ENCODE measurements around the gene OBP2A. TPM values are rescaled to one million over a fixed set of nuclear protein-coding genes. Genes with fewer than 3 reads are reported as not detected.
"Not testable (repeated sequence)": the region's sequence is repeated elsewhere in the genome, so short reads cannot be mapped to it uniquely, and the experiment has no call there.

The OBP2A gene
- total RNA-seq, 2 experiments from 2014 or later, result not detected

- CTCF ChIA-PET, POLR2A ChIA-PET: not testable (repeated sequence)
These were observed 3.8 kb downstream of the OBP2A start for GRCh38 chr9:135549478-135550343.

- ChIA-PET POLR2A (no interaction called here), CTCF (no interaction called here)
These were observed 4.5 kb downstream of the OBP2A start for GRCh38 chr9:135550344-135550918.

GRCh38 chr9:135551031-135551430, 5.1 kb downstream of the OBP2A start:
- CTCF ChIA-PET, result no interaction called here
- POLR2A ChIA-PET, result no interaction called here

GRCh38 chr9:135551456-135551855, 5.5 kb downstream of the OBP2A start:
- CTCF ChIA-PET, result no interaction called here
- POLR2A ChIA-PET, result no interaction called here

- ChIA-PET CTCF (no interaction called here), POLR2A (no interaction called here)
These were observed 6.2 kb downstream of the OBP2A start for GRCh38 chr9:135552021-135552697.

GRCh38 chr9:135552698-135553171, 6.8 kb downstream of the OBP2A start:
- ChIA-PET CTCF (no interaction called here), POLR2A (no interaction called here)

- ChIA-PET POLR2A (no interaction called here), CTCF (no interaction called here)
These were observed 8.8 kb downstream of the OBP2A start for GRCh38 chr9:135554718-135555117.

GRCh38 chr9:135555203-135555602, 9.3 kb downstream of the OBP2A start:
- ChIA-PET POLR2A (no interaction called here), CTCF (no interaction called here)

- CTCF ChIA-PET, result no interaction called here
These were observed 10.0 kb downstream of the OBP2A start for GRCh38 chr9:135555910-135556309.

GRCh38 chr9:135559606-135560005, 13.7 kb downstream of the OBP2A start:
- POLR2A ChIA-PET, result no interaction called here
- CTCF ChIA-PET, result no interaction called here

More at GRCh38 chr9:135555910-135556309, 10.0 kb downstream of the OBP2A start:
- POLR2A ChIA-PET, result no interaction called here

- ChIA-PET POLR2A (no interaction called here), CTCF (no interaction called here)
These were observed 15.7 kb downstream of the OBP2A start, which contains the start of gene PAEP for GRCh38 chr9:135561391-135562234. TSS of gene PAEP (plus strand) at chr9:135561756.

GRCh38 chr9:135562235-135562745, 16.4 kb downstream of the OBP2A start:
- CTCF ChIA-PET, result no interaction called here
- POLR2A ChIA-PET, result no interaction called here

- ChIA-PET CTCF (no interaction called here), POLR2A (no interaction called here)
These were observed 17.1 kb downstream of the OBP2A start for GRCh38 chr9:135563039-135563476.

- POLR2A ChIA-PET, result no interaction called here
- CTCF ChIA-PET, result no interaction called here
These were observed 17.9 kb downstream of the OBP2A start for GRCh38 chr9:135563858-135564257.

- POLR2A ChIA-PET, result no interaction called here
- CTCF ChIA-PET, result no interaction called here
These were observed 19.3 kb downstream of the OBP2A start for GRCh38 chr9:135565141-135565628.

- CTCF ChIA-PET, result no interaction called here
- POLR2A ChIA-PET, result no interaction called here
These were observed 19.7 kb downstream of the OBP2A start for GRCh38 chr9:135565636-135566035.

GRCh38 chr9:135566552-135566951, 20.6 kb downstream of the OBP2A start:
- CTCF ChIA-PET, result no interaction called here
- POLR2A ChIA-PET, result no interaction called here

GRCh38 chr9:135567311-135567710, 21.4 kb downstream of the OBP2A start:
- CTCF ChIA-PET, result no interaction called here
- POLR2A ChIA-PET, result no interaction called here

- POLR2A ChIA-PET, result no interaction called here
- CTCF ChIA-PET, result no interaction called here
These were observed 22.1 kb downstream of the OBP2A start for GRCh38 chr9:135568026-135568425.

GRCh38 chr9:135570456-135570855, 24.5 kb downstream of the OBP2A start:
- CTCF ChIA-PET, result no interaction called here
- POLR2A ChIA-PET, result no interaction called here

Data from activated CD8-positive, alpha-beta memory T cell treated with anti-CD3 and anti-CD28 coated beads for 36 hours (primary cell).